Fibroblast of lung (primary cell): ENCODE data around the gene TXNL4B.

Experiments
- CTCF ChIP-seq, 2 donors: IDR thresholded peaks in 1 of 2; conservative IDR thresholded peaks in 1 of 2; 1 replicate in 1 of 2; 2 replicates in 1 of 2; pipeline ENCODE4 v1.5.1; 2011 to 2012; ENCODE audit warnings: low read length in 2 of 2, control low read depth in 1 of 2, inconsistent platforms in 1 of 2, low read depth in 1 of 2, mild to moderate bottlenecking in 1 of 2
- EZH2 ChIP-seq: IDR thresholded peaks from 2 replicates; pipeline ENCODE4 v1.5.1; 2012; ENCODE audit warnings: low read length, control low read depth, mild to moderate bottlenecking; ENCODE audit errors: missing control alignments

GRCh38 chr16:72043058-72043457 lies 50.4 kb downstream of the TXNL4B start:
- TF ChIP-seq CTCF (conservative IDR thresholded peaks at IDR 0.05 in 1 of 2, IDR thresholded peaks at IDR 0.05 in 1 of 2; ENCODE audit: low read depth in 1 of 2, low read length in 2 of 2): no peak
- TF ChIP-seq EZH2: no peak
